ENCODE measurements around the gene PTPN1.

The PTPN1 gene

DNA sequence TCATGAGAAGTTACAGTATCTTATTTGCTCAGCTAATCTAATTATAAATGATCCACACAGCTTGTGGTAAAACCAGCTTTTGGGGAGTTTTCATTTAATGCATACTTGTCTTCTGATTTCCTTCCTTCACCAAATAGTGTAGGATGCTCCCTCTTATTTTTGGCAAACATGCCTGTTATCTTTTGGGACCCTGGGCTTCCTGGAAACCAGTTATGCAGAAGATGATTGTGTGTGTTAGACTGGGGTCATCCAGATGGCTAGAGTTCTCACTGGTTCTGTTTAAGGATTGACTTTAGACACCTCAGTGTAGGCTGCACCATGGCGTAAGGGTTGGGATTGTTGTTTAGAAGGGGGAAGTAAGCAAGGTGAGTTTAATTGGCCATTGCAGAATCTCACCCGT is 61.3 kb downstream of the PTPN1 start:
- H3K27me3 ChIP-seq (ENCODE audit: control insufficient read depth, low read length) = no peaks in the 10 kb centered on the region
- H3K9me3 ChIP-seq (ENCODE audit: control insufficient read depth, insufficient read depth, low read length) = no peaks in the 10 kb centered on the region
- no peaks in the 10 kb centered on the region for H4K20me1 ChIP-seq (ENCODE audit: control insufficient read depth, insufficient read depth, low read depth, low read length)
- H3F3A ChIP-seq (ENCODE audit: control insufficient read depth, insufficient read depth) = no peaks in the 10 kb centered on the region
- no peaks in the 10 kb centered on the region; the same call in 1 of the 2 replicates for H3K79me2 ChIP-seq (ENCODE audit: control insufficient read depth, low read length)
- no peak overlapping the region for H3K27ac ChIP-seq (ENCODE audit: low read depth, low read length)
- H3K4me2 ChIP-seq (ENCODE audit: low read length) = no peak overlapping the region
- H3K36me3 ChIP-seq (ENCODE audit: control insufficient read depth, low read length) = peaks cover 27% of the 10 kb centered on the region
- no peaks in the 10 kb centered on the region for H3K4me1 ChIP-seq (ENCODE audit: control insufficient read depth, low read length)
- TF ChIP-seq EZH2phosphoT487 (IDR thresholded peaks at IDR 0.05; ENCODE audit: borderline replicate concordance, low read length) = no peak
- TF ChIP-seq, protein P1, sequence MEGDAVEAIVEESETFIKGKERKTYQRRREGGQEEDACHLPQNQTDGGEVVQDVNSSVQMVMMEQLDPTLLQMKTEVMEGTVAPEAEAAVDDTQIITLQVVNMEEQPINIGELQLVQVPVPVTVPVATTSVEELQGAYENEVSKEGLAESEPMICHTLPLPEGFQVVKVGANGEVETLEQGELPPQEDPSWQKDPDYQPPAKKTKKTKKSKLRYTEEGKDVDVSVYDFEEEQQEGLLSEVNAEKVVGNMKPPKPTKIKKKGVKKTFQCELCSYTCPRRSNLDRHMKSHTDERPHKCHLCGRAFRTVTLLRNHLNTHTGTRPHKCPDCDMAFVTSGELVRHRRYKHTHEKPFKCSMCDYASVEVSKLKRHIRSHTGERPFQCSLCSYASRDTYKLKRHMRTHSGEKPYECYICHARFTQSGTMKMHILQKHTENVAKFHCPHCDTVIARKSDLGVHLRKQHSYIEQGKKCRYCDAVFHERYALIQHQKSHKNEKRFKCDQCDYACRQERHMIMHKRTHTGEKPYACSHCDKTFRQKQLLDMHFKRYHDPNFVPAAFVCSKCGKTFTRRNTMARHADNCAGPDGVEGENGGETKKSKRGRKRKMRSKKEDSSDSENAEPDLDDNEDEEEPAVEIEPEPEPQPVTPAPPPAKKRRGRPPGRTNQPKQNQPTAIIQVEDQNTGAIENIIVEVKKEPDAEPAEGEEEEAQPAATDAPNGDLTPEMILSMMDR (IDR thresholded peaks at IDR 0.05; ENCODE audit: low read depth, low read length, poor library complexity, severe bottlenecking) = no peak
- no peaks in the 10 kb centered on the region for H3K9me2 ChIP-seq (replicated peaks; ENCODE audit: control insufficient read depth, low read length)
- no peak overlapping the region for H3K4me3 ChIP-seq (ENCODE audit: low read length)

DNA sequence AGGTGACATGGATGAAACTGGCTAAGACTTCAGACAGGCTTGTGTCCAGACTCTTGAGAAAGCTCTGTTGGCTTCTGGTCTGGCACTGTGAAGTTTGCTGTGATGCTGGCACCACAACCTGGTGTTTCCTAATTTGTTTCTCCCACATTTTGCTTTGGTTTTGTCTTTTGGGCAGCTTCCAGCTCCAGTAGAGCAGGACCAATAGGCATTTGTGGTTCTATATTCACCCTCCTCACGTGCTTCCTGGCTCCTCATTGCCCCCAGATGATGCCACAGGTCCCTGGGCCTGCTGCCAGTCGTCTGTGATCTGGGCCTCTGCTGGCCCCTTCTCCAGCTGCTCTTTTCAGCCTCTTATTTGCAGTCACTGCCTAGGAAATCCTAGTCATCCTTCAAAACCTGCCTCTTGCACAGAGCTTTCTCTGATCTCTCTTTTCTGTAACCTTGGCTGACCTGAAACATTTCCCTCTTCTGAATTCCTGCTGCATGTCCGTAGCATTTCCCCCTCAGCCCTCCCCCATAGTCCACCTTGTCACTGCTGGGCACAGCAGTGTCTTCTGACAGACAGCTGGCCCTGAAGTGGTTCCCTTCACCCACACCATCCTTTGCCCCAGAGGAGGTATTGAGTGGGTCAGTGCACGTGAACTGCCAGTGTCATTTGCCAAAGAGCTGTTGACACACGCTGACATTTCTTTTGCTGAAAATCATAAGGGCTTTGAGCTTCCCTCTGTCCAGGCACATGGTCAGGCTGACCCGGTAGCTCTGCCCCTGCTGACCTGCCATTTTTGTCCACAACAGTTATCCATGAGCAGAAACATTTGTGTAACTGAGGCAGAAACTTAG is 63.0 kb downstream of the PTPN1 start:
- no peaks in the 10 kb centered on the region for H3K9me3 ChIP-seq (ENCODE audit: control insufficient read depth, insufficient read depth, low read length)
- H3K4me1 ChIP-seq (ENCODE audit: control insufficient read depth, low read length) = no peaks in the 10 kb centered on the region
- no peaks in the 10 kb centered on the region for H4K20me1 ChIP-seq (ENCODE audit: control insufficient read depth, insufficient read depth, low read depth, low read length)
- H3K4me2 ChIP-seq (ENCODE audit: low read length) = no peak overlapping the region
- no peak overlapping the region for H3K4me3 ChIP-seq (ENCODE audit: low read length)
- H3K9me2 ChIP-seq (replicated peaks; ENCODE audit: control insufficient read depth, low read length) = no peaks in the 10 kb centered on the region
- no peaks in the 10 kb centered on the region for H3F3A ChIP-seq (ENCODE audit: control insufficient read depth, insufficient read depth)
- TF ChIP-seq EZH2phosphoT487 (IDR thresholded peaks at IDR 0.05; ENCODE audit: borderline replicate concordance, low read length) = no peak
- TF ChIP-seq, protein P1 (IDR thresholded peaks at IDR 0.05; ENCODE audit: low read depth, low read length, poor library complexity, severe bottlenecking) = no peak
- no peak overlapping the region for H3K27ac ChIP-seq (ENCODE audit: low read depth, low read length)
- peaks cover 33% of the 10 kb centered on the region for H3K36me3 ChIP-seq (ENCODE audit: control insufficient read depth, low read length)
- H3K79me2 ChIP-seq (ENCODE audit: control insufficient read depth, low read length) = no peaks in the 10 kb centered on the region; the same call in 1 of the 2 replicates
- H3K27me3 ChIP-seq (ENCODE audit: control insufficient read depth, low read length) = no peaks in the 10 kb centered on the region

DNA sequence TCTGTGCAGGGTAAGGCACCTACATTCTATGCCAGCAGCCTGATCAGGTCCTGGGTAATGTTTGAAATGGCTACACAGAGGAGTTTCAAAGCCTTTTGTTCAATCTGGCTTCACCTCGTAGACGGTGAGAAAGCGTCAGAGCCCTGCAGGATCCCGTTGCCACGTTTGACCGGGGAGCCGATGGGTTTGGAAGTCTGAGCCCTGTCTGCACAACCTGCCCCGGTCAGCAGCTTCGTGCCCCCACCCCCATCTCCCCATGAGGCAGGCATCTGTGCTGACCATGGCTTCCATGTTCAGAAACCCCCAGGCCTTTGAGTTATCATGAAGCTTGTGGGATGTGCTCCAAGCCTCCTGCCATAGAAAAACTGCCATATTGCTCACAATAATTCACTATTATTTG is 63.9 kb downstream of the PTPN1 start:
- no peaks in the 10 kb centered on the region for H3K4me1 ChIP-seq (ENCODE audit: control insufficient read depth, low read length)
- H3K27me3 ChIP-seq (ENCODE audit: control insufficient read depth, low read length) = no peaks in the 10 kb centered on the region
- peaks cover 30% of the 10 kb centered on the region for H3K36me3 ChIP-seq (ENCODE audit: control insufficient read depth, low read length)
- TF ChIP-seq, protein P1 (IDR thresholded peaks at IDR 0.05; ENCODE audit: low read depth, low read length, poor library complexity, severe bottlenecking) = no peak
- TF ChIP-seq EZH2phosphoT487 (IDR thresholded peaks at IDR 0.05; ENCODE audit: borderline replicate concordance, low read length) = no peak
- H3K79me2 ChIP-seq (ENCODE audit: control insufficient read depth, low read length) = no peaks in the 10 kb centered on the region; the same call in 1 of the 2 replicates
- H3K9me2 ChIP-seq (replicated peaks; ENCODE audit: control insufficient read depth, low read length) = no peaks in the 10 kb centered on the region
- H3F3A ChIP-seq (ENCODE audit: control insufficient read depth, insufficient read depth) = no peaks in the 10 kb centered on the region
- no peaks in the 10 kb centered on the region for H4K20me1 ChIP-seq (ENCODE audit: control insufficient read depth, insufficient read depth, low read depth, low read length)
- no peak overlapping the region for H3K4me2 ChIP-seq (ENCODE audit: low read length)
- H3K9me3 ChIP-seq (ENCODE audit: control insufficient read depth, insufficient read depth, low read length) = no peaks in the 10 kb centered on the region
- no peak overlapping the region for H3K4me3 ChIP-seq (ENCODE audit: low read length)
- H3K27ac ChIP-seq (ENCODE audit: low read depth, low read length) = no peak overlapping the region

Data from DOHH2 (cell line).